ENCODE data around the gene SLC38A6.

SLC38A6 gene

GRCh38 chr14:60981633-60982455 is 799 bp downstream of the SLC38A6 start:
- DNase-seq = peak; percentile 49

- DNase-seq = no peak
Measured at GRCh38 chr14:60984196-60984595, 3.2 kb downstream of the SLC38A6 start.

- no peak for DNase-seq
Measured at GRCh38 chr14:60986500-60986899, 5.5 kb downstream of the SLC38A6 start.

GRCh38 chr14:60989599-60989998 is 8.6 kb downstream of the SLC38A6 start:
- no peak for DNase-seq

GRCh38 chr14:60998617-60999016 is 17.6 kb downstream of the SLC38A6 start:
- DNase-seq = no peak

GRCh38 chr14:60999536-60999935 is 18.5 kb downstream of the SLC38A6 start:
- DNase-seq = no peak

- no peak for DNase-seq
Measured at GRCh38 chr14:61003571-61003970, 22.5 kb downstream of the SLC38A6 start.

GRCh38 chr14:61019537-61019936 is 38.5 kb downstream of the SLC38A6 start:
- no peak for DNase-seq

GRCh38 chr14:61025251-61026223 is 44.5 kb downstream of the SLC38A6 start:
- peak; percentile 93 for DNase-seq

GRCh38 chr14:61026526-61026925 is 45.5 kb downstream of the SLC38A6 start:
- DNase-seq = no peak

GRCh38 chr14:61031026-61031425 is 50.0 kb downstream of the SLC38A6 start:
- DNase-seq = no peak

- DNase-seq = no peak
Measured at GRCh38 chr14:61033054-61033453, 52.0 kb downstream of the SLC38A6 start.

- peak; percentile 65 for DNase-seq
Measured at GRCh38 chr14:61033855-61034254, 52.8 kb downstream of the SLC38A6 start.

GRCh38 chr14:61034416-61035120 is 53.5 kb downstream of the SLC38A6 start:
- peak; percentile 98 for DNase-seq

- peak; percentile 67 for DNase-seq
Measured at GRCh38 chr14:61037215-61037614, 56.2 kb downstream of the SLC38A6 start.

- no peak for DNase-seq
Measured at GRCh38 chr14:61041704-61042103, 60.7 kb downstream of the SLC38A6 start.

GRCh38 chr14:61042220-61042619 is 61.2 kb downstream of the SLC38A6 start:
- DNase-seq = no peak

GRCh38 chr14:61043506-61043905 is 62.5 kb downstream of the SLC38A6 start:
- no peak for DNase-seq

- DNase-seq = no peak
Measured at GRCh38 chr14:61047021-61047420, 66.0 kb downstream of the SLC38A6 start.

- DNase-seq = no peak
Measured at GRCh38 chr14:61048640-61049039, 67.6 kb downstream of the SLC38A6 start.

- DNase-seq = no peak
Measured at GRCh38 chr14:61050417-61050816, 69.4 kb downstream of the SLC38A6 start.

- no peak for DNase-seq
Measured at GRCh38 chr14:61051051-61051450, 70.0 kb downstream of the SLC38A6 start.

- DNase-seq = no peak
Measured at GRCh38 chr14:61051621-61052020, 70.6 kb downstream of the SLC38A6 start.
